PC-3 (cell line): ENCODE data around the gene HOXB2. TPM values are rescaled to one million over a fixed set of nuclear protein-coding genes. Genes with fewer than 3 reads are reported as not detected.

ENCODE experiments used
- ATAC-seq: fragments of 200-7000 bp; cut with Tn5 transposase; 2 replicates; pipeline ENCODE4 v1.9.1; 2020; ENCODE audit warnings: mild to moderate bottlenecking, moderate library complexity
- BruUV-seq: library from RNA; stranded (reverse); fragments of 400-500 nt; replicated peaks from 2 replicates; lab custom pipeline; 2021; lab: Mats Ljungman, UMichigan
- CTCF ChIA-PET: fragments of 300-600 bp; sonication (Branson Sonifier 250); formaldehyde crosslinking; loops from one replicate; lab custom pipeline; 2022; ENCODE audit warnings: antibody characterized with exemption; lab: Charles Lee
- POLR2A ChIA-PET: fragments of 300-600 bp; sonication (Branson Sonifier 250); formaldehyde crosslinking; loops from one replicate; lab custom pipeline; 2022; ENCODE audit warnings: antibody characterized with exemption; ENCODE audit not compliant: unreplicated experiment; lab: Charles Lee
- DNase-seq: peaks from one replicate; pipeline ENCODE4 v3.0.0-alpha.2; 2015
- H2AFZ ChIP-seq: fragments of 300-600 bp; sonication (generic); 2 replicates; pipeline ENCODE4 v1.6.0; 2016; ENCODE audit warnings: antibody characterized with exemption, low read length
- H3F3A ChIP-seq: fragments of 300-600 bp; sonication (generic); one replicate; pipeline ENCODE4 v1.6.0; 2017; ENCODE audit warnings: antibody characterized with exemption, low read length, control low read depth, mild to moderate bottlenecking; ENCODE audit not compliant: unreplicated experiment
- H3K27ac ChIP-seq: fragments of 300-600 bp; sonication (generic); 2 replicates; pipeline ENCODE4 v1.5.1; 2016; ENCODE audit warnings: mild to moderate bottlenecking, low read length
- H3K27me3 ChIP-seq: fragments of 300-600 bp; sonication (generic); 2 replicates; pipeline ENCODE4 v1.6.1; 2016; ENCODE audit warnings: low read length, mixed read lengths
- H3K36me3 ChIP-seq: fragments of 300-600 bp; sonication (generic); 2 replicates; pipeline ENCODE4 v1.6.1; 2016; ENCODE audit warnings: low read depth, mixed run types, low read length, mixed read lengths
- H3K4me1 ChIP-seq: fragments of 300-600 bp; sonication (generic); 2 replicates; pipeline ENCODE4 v1.5.1; 2016; ENCODE audit warnings: low read length; ENCODE audit not compliant: insufficient read depth
- H3K4me2 ChIP-seq: fragments of 300-600 bp; sonication (generic); 2 replicates; pipeline ENCODE4 v1.6.0; 2016; ENCODE audit warnings: low read length
- H3K4me3 ChIP-seq: fragments of 300-600 bp; sonication (generic); 2 replicates; pipeline ENCODE4 v1.5.1; 2016; ENCODE audit warnings: mild to moderate bottlenecking, low read length, mixed read lengths
- H3K79me2 ChIP-seq: fragments of 300-600 bp; sonication (generic); 2 replicates; pipeline ENCODE4 v1.6.1; 2017; ENCODE audit warnings: low read length, mixed read lengths
- H3K9ac ChIP-seq: fragments of 300-600 bp; sonication (generic); 2 replicates; pipeline ENCODE4 v1.6.0; 2016; ENCODE audit warnings: mild to moderate bottlenecking, low read length
- H3K9me2 ChIP-seq: fragments of 300-600 bp; sonication (generic); replicated peaks from 2 replicates; pipeline ENCODE4 v1.6.1; 2016; ENCODE audit warnings: mixed run types, low read length, mixed read lengths
- H3K9me3 ChIP-seq: fragments of 300-600 bp; sonication (generic); 2 replicates; pipeline ENCODE4 v1.6.1; 2016; ENCODE audit warnings: low read length, mixed read lengths
- H4K20me1 ChIP-seq: fragments of 300-600 bp; sonication (generic); 2 replicates; pipeline ENCODE4 v1.6.1; 2016; ENCODE audit warnings: low read length, mixed read lengths
- CTCF ChIP-seq: fragments of 300-600 bp; sonication (generic); conservative IDR thresholded peaks from 2 replicates; pipeline ENCODE4 v1.5.1; 2017; ENCODE audit warnings: antibody characterized with exemption, low read depth, mild to moderate bottlenecking, low read length
- EZH2 ChIP-seq: fragments of 300-600 bp; sonication (generic); IDR thresholded peaks from one replicate; pipeline ENCODE4 v1.6.1; 2017; ENCODE audit warnings: antibody characterized with exemption, mild to moderate bottlenecking, low read length; ENCODE audit not compliant: unreplicated experiment
- EZH2phosphoT487 ChIP-seq: fragments of 300-600 bp; sonication (generic); IDR thresholded peaks from 2 replicates; pipeline ENCODE4 v1.6.1; 2018; ENCODE audit warnings: mild to moderate bottlenecking, antibody characterized with exemption, low read length, borderline replicate concordance
- intact Hi-C: fragments of 100-400 bp; cut with micrococcal nuclease; formaldehyde crosslinking; loops from 2 replicates; pipeline ENCODE4 v1.9.0; 2023
- total RNA-seq: library from RNA; depleted of rRNA; stranded (reverse); fragments of >200 nt; gene quantifications from 2 replicates; pipeline ENCODE4 v1.2.3, GENCODE V29; 2014

The HOXB2 gene
- total RNA-seq, 1 experiment from 2014 or later = 1.1 TPM

GRCh38 chr17:48558831-48559121, 13.9 kb upstream of the HOXB2 start:
- H3K9me2 ChIP-seq = no peaks in the 10 kb centered on the region
- BruUV-seq = no TSS peak
- H3K4me1 ChIP-seq = peaks cover 25% of the 10 kb centered on the region
- H2AFZ ChIP-seq = no peak overlapping the region
- H3K4me2 ChIP-seq = no peak overlapping the region
- no peaks in the 10 kb centered on the region for H4K20me1 ChIP-seq
- no peak for ATAC-seq
- POLR2A ChIA-PET = no interaction called here
- H3K79me2 ChIP-seq = no peaks in the 10 kb centered on the region; the same call in 1 of the 2 replicates
- H3K9me3 ChIP-seq = no peaks in the 10 kb centered on the region
- CTCF ChIA-PET = no interaction called here
- DNase-seq = no peak
- no peak overlapping the region for H3K9ac ChIP-seq
- no peak overlapping the region for H3K4me3 ChIP-seq
- no peak overlapping the region for H3K27ac ChIP-seq
- H3F3A ChIP-seq = no peaks in the 10 kb centered on the region
- intact Hi-C loops = loop anchor here (5.0 kb wide), 1 partner anchor 61 kb away; no protein-coding TSS in a partner anchor
- TF ChIP-seq CTCF (no peak), EZH2phosphoT487 (no peak), EZH2 (no peak)
- H3K27me3 ChIP-seq = no peaks in the 10 kb centered on the region
- H3K36me3 ChIP-seq = no peaks in the 10 kb centered on the region

- TF ChIP-seq EZH2phosphoT487 = no peak
- TF ChIP-seq EZH2 = no peak
- TF ChIP-seq CTCF = no peak
- CTCF ChIA-PET = no interaction called here
Observed at GRCh38 chr17:48558057-48558830, 13.3 kb upstream of the HOXB2 start.

More at GRCh38 chr17:48558057-48558830, 13.3 kb upstream of the HOXB2 start:
- POLR2A ChIA-PET = no interaction called here
- H3K9me3 ChIP-seq = no peaks in the 10 kb centered on the region
- BruUV-seq = no TSS peak
- no peaks in the 10 kb centered on the region for H4K20me1 ChIP-seq
- intact Hi-C loops = loop anchor here (5.0 kb wide), 1 partner anchor 61 kb away; no protein-coding TSS in a partner anchor
- no peak overlapping the region for H3K27ac ChIP-seq
- peaks cover 25% of the 10 kb centered on the region for H3K4me1 ChIP-seq
- H3K9me2 ChIP-seq = no peaks in the 10 kb centered on the region
- H2AFZ ChIP-seq = no peak overlapping the region
- no peak for DNase-seq
- H3K4me2 ChIP-seq = no peak overlapping the region
- no peak for ATAC-seq
- H3K79me2 ChIP-seq = no peaks in the 10 kb centered on the region; the same call in 1 of the 2 replicates
- no peak overlapping the region for H3K9ac ChIP-seq
- H3K36me3 ChIP-seq = no peaks in the 10 kb centered on the region
- no peak overlapping the region for H3K4me3 ChIP-seq
- H3K27me3 ChIP-seq = no peaks in the 10 kb centered on the region
- no peaks in the 10 kb centered on the region for H3F3A ChIP-seq
